ENCODE measurements around the gene RAB15. TPM values are rescaled to one million over a fixed set of nuclear protein-coding genes. Genes with fewer than 3 reads are reported as not detected.

Gene RAB15
- total RNA-seq, 1 donor from 2014 or later, result 25.0 TPM

GRCh38 chr14:64974563-64974962 is 2.4 kb upstream of the RAB15 start:
- Mint-ChIP-seq H3K36me3 (no peaks in the 10 kb centered on the region), H3K27me3 (ENCODE audit: low read depth) (peaks cover 1% of the 10 kb centered on the region), H3K4me3 (no peak overlapping the region), H3K9me3 (no peaks in the 10 kb centered on the region), H3K4me1 (peaks cover 24% of the 10 kb centered on the region), H3K27ac (no peak overlapping the region)
- TF ChIP-seq CTCF (IDR thresholded peaks at IDR 0.05; ENCODE audit: unreplicated experiment), result no peak
- no peak for DNase-seq (ENCODE audit: low spot score in 2 of 2, unreplicated experiment in 2 of 2)

GRCh38 chr14:64973826-64974225 is 1.7 kb upstream of the RAB15 start:
- Mint-ChIP-seq H3K9me3 (no peaks in the 10 kb centered on the region), H3K36me3 (no peaks in the 10 kb centered on the region), H3K4me3 (no peak overlapping the region), H3K27ac (no peak overlapping the region), H3K4me1 (peaks cover 21% of the 10 kb centered on the region), H3K27me3 (ENCODE audit: low read depth) (peaks cover 1% of the 10 kb centered on the region)
- TF ChIP-seq CTCF (IDR thresholded peaks at IDR 0.05; ENCODE audit: unreplicated experiment), result no peak
- no peak for DNase-seq (ENCODE audit: low spot score in 2 of 2, unreplicated experiment in 2 of 2)

GRCh38 chr14:64973026-64973442 is 898 bp upstream of the RAB15 start:
- Mint-ChIP-seq H3K27ac (peak overlapping the region; percentile 59), H3K4me3 (peak overlapping the region; percentile 84), H3K9me3 (no peaks in the 10 kb centered on the region), H3K27me3 (ENCODE audit: low read depth) (peaks cover under 1% of the 10 kb centered on the region), H3K36me3 (no peaks in the 10 kb centered on the region), H3K4me1 (peaks cover 20% of the 10 kb centered on the region)
- TF ChIP-seq CTCF (IDR thresholded peaks at IDR 0.05; ENCODE audit: unreplicated experiment), result no peak
- no peak for DNase-seq (ENCODE audit: low spot score in 2 of 2, unreplicated experiment in 2 of 2)

- H3K27me3 Mint-ChIP-seq (ENCODE audit: low read depth), result no peaks in the 10 kb centered on the region
- DNase-seq (ENCODE audit: low spot score in 2 of 2, unreplicated experiment in 2 of 2), result peak in 1 of 2 experiments; percentile 41
- no peak for TF ChIP-seq CTCF (IDR thresholded peaks at IDR 0.05; ENCODE audit: unreplicated experiment)
- H3K27ac Mint-ChIP-seq, result no peak overlapping the region
- H3K4me1 Mint-ChIP-seq, result peaks cover 27% of the 10 kb centered on the region
- no peaks in the 10 kb centered on the region for H3K9me3 Mint-ChIP-seq
- H3K4me3 Mint-ChIP-seq, result peak overlapping the region; percentile 75
- H3K36me3 Mint-ChIP-seq, result no peaks in the 10 kb centered on the region
Observed at GRCh38 chr14:64971491-64971942, 619 bp downstream of the RAB15 start.

GRCh38 chr14:64970776-64971477 is 1.2 kb downstream of the RAB15 start:
- Mint-ChIP-seq H3K27ac (peak overlapping the region; percentile 61), H3K36me3 (no peaks in the 10 kb centered on the region), H3K4me1 (peaks cover 28% of the 10 kb centered on the region), H3K9me3 (no peaks in the 10 kb centered on the region), H3K27me3 (ENCODE audit: low read depth) (no peaks in the 10 kb centered on the region), H3K4me3 (peak overlapping the region; percentile 75)
- DNase-seq (ENCODE audit: low spot score in 2 of 2, unreplicated experiment in 2 of 2), result no peak
- TF ChIP-seq CTCF (IDR thresholded peaks at IDR 0.05; ENCODE audit: unreplicated experiment), result no peak

All from mesothelial cell of epicardium (in vitro differentiated cells).